Activated CD8-positive, alpha-beta T cell treated with anti-CD3 and anti-CD28 coated beads, Interleukin-2, amount 10 ng/mL, durations not matched to agents 7 days and 5 days (primary cell): ENCODE measurements around the gene MOK. TPM values are rescaled to one million over a fixed set of nuclear protein-coding genes. Genes with fewer than 3 reads are reported as not detected.
"Not testable (repeated sequence)": the region's sequence is repeated elsewhere in the genome, so short reads cannot be mapped to it uniquely, and the experiment has no call there.

ENCODE experiments used
- ATAC-seq: fragments of 150-1000 bp; cut with Tn5 transposase; one replicate; pipeline ENCODE4 v1.10.0; 2021; ENCODE audit warnings: moderate library complexity
- CTCF ChIA-PET: fragments of 350-600 bp; sonication (Branson Sonifier 250); formaldehyde crosslinking; loops from one replicate; lab custom pipeline; 2021; ENCODE audit warnings: antibody characterized with exemption; lab: Charles Lee
- POLR2A ChIA-PET: fragments of 350-600 bp; sonication (Branson Sonifier 250); formaldehyde crosslinking; loops from one replicate; lab custom pipeline; 2021; ENCODE audit warnings: antibody characterized with exemption; lab: Charles Lee
- DNase-seq: peaks from one replicate; pipeline ENCODE4 v3.0.0-alpha.2; 2020
- H3K27ac Mint-ChIP-seq: one replicate; pipeline ENCODE4 v1.8.0; 2021; ENCODE audit warnings: mild to moderate bottlenecking, mixed read lengths
- H3K27me3 Mint-ChIP-seq: one replicate; pipeline ENCODE4 v1.8.0; 2021; ENCODE audit warnings: low read depth, mixed read lengths
- H3K36me3 Mint-ChIP-seq: one replicate; pipeline ENCODE4 v1.8.0; 2021; ENCODE audit warnings: low read depth, mixed read lengths
- H3K4me1 Mint-ChIP-seq: one replicate; pipeline ENCODE4 v1.8.0; 2021; ENCODE audit warnings: low read depth, mixed read lengths
- H3K4me3 Mint-ChIP-seq: one replicate; pipeline ENCODE4 v1.8.0; 2021; ENCODE audit warnings: mild to moderate bottlenecking, mixed read lengths
- H3K9me3 Mint-ChIP-seq: one replicate; pipeline ENCODE4 v1.8.0; 2022; ENCODE audit warnings: mixed read lengths; ENCODE audit not compliant: insufficient read depth
- total RNA-seq, 2 experiments: library from RNA; stranded (reverse); gene quantifications; one replicate each; pipeline ENCODE4 v1.2.3, GENCODE V29; 2021

The MOK gene
- total RNA-seq, 2 experiments from 2014 or later: 3.3 to 4.1 TPM

DNA sequence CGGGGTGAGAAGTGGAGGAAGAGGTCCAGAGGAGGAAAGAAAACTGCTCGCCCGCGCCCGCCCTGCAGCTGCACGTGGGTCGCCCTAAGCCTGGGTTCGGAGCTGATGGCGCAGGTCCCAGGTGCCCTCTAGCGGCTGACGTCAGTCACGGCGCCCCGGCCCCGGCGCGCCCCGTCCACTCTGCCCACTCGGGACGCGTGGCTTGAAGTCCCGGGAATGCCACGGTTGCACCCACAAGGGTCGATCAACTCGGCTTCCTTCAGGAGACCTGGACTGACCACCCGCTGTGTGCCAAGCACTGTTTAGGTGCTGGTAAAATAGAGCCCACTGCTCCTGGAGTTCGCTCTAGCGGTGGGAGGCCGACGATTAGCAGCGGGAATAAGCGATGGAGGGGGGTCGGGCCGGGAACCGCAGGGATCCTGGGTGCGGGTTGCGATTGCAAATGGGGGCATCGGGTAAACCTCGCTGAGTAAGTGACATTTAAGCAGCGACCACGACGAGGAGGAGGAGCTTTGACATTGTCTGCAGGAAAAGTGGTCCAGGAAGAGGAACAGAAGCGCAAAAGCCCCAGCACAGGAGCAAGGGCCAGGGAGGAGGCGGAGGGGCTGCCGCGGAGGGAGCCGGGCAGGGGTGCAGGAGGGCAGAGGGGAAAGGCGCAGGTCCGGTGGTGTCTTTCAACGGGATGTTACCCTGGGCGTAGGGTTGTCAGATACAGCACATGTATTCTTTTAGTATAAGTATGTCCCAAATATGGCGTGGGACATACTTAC lies 9.5 kb upstream of the MOK start:
- H3K9me3 Mint-ChIP-seq: no peaks in the 10 kb centered on the region
- ChIA-PET CTCF (interaction anchor here (0.5 to 3.3 kb wide), 40 partner anchors 10 to 1113 kb away, joined by 3 to 36 read pairs (median 4); partner anchors contain the start of genes CINP, DYNC1H1, MOK and TECPR2), POLR2A (interaction anchor here (0.6 to 1.2 kb wide), 2 partner anchors 226 to 227 kb away, joined by 3 read pairs; no protein-coding TSS in a partner anchor)
- DNase-seq: peak; percentile 88
- ATAC-seq: peak; percentile 71
- H3K4me1 Mint-ChIP-seq: peaks cover 43% of the 10 kb centered on the region
- peak overlapping the region; percentile 56 for H3K27ac Mint-ChIP-seq
- H3K36me3 Mint-ChIP-seq: peaks cover 2% of the 10 kb centered on the region
- peak overlapping the region; percentile 85 for H3K4me3 Mint-ChIP-seq
- no peaks in the 10 kb centered on the region for H3K27me3 Mint-ChIP-seq

DNA sequence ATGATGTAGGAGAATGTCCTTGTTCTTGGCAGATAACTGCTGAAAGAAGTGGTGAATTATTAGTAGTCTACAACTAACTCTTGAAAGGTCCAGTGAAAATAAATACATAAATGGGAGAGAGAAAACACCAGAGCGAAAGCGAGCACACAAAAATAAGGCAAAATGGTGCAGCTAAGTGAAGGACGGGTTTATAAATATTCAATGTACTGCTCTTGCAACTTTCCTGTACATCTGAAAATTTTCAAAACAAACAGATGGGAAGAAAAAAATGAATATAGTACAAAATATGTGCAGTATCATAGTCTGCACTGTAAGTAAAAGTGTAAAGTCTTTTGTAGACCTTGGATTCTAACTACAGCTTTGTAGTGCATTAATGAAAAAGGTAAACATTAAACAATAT lies 1.3 kb downstream of the MOK start:
- Mint-ChIP-seq H3K4me1 (peaks cover 14% of the 10 kb centered on the region), H3K36me3 (no peaks in the 10 kb centered on the region), H3K9me3 (no peaks in the 10 kb centered on the region), H3K4me3 (no peak overlapping the region), H3K27me3 (peaks cover 12% of the 10 kb centered on the region), H3K27ac (no peak overlapping the region)
- DNase-seq: no peak
- ChIA-PET CTCF (interaction anchor here (0.9 to 3.8 kb wide), 4 partner anchors 11 to 68 kb away, joined by 3 to 36 read pairs (median 4); partner anchors contain the start of gene ZNF839), POLR2A (interaction anchor here (0.6 kb wide), 1 partner anchor 58 kb away, joined by 3 read pairs; no protein-coding TSS in a partner anchor)
- ATAC-seq: no peak

DNA sequence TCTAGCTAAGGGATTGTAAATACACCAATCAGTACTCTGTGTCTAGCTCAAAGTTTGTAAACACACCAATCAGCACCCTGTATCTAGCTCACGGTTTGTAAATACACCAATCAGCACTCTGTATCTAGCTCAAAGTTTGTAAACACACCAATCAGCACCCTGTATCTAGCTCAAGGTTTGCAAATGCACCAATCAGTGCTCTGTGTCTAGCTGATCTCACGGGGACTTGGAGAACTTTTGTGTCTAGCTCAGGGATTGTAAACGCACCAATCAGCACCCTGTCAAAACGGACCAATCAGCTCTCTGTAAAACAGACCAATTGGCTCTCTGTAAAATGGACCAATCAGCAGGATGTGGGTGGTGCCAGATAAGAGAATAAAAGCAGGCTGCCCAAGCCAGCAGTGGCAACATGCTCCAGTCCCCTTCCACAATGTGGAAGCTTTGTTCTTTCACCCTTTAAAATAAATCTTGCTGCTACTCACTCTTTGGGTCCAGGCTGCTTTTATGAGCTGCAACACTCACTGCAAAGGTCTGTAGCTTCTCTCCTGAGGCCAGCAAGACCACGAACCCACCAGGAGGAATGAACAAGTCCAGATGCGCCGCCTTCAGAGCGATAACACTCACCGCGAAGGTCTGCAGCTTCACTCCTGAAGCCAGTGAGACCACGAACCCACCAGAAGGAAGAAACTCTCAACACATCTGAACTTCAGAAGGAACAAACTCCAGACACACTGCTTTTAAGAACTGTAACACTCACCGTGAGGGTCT lies 6.5 kb downstream of the MOK start:
- H3K36me3 Mint-ChIP-seq, POLR2A ChIA-PET, H3K4me1 Mint-ChIP-seq, H3K27me3 Mint-ChIP-seq, H3K27ac Mint-ChIP-seq, DNase-seq, H3K9me3 Mint-ChIP-seq, ATAC-seq, H3K4me3 Mint-ChIP-seq: not testable (repeated sequence)
- CTCF ChIA-PET: interaction anchor here (1.5 kb wide), 1 partner anchor 16 kb away, joined by 4 read pairs; no protein-coding TSS in a partner anchor

DNA sequence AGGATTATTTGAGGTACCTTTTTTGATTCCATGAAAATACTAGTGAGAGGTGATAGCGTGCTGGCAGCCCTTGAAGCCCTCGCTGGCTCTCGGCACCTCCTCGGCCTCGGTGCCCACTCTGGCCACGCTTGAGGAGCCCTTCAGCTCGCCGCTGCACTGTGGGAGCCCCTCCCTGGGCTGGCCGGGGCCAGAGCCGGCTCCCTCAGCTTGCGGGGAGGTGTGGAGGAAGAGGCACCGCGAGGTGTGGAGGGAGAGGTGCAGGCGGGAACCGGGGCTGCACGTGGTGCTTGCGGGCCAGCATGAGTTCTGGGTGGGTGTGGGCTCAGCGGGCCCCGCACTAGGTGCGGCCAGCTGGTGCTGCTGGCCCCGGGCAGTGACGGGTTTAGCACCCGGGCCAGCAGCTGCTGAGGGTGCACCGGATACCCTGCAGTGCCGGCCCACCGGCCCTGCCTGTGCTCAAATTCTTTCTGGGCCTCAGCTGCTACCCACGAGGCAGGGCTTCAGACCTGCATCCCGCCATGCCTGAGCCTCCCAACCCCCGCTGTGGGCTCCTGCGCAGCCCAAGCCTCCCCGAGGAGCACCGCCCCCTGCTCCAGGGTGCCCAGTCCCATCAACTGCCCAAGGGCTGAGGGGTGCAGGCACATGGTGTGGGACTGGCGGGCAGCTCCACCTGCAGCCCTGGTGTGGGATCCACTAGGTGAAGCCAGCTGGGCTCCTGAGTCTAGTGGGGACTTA lies 7.4 kb downstream of the MOK start:
- peaks cover 6% of the 10 kb centered on the region for H3K4me1 Mint-ChIP-seq
- ATAC-seq (no peak), DNase-seq (no peak)
- H3K27ac Mint-ChIP-seq: no peak overlapping the region
- POLR2A ChIA-PET: no interaction called here
- H3K27me3 Mint-ChIP-seq: peaks cover 6% of the 10 kb centered on the region
- no peak overlapping the region for H3K4me3 Mint-ChIP-seq
- CTCF ChIA-PET: no interaction called here
- H3K9me3 Mint-ChIP-seq: no peaks in the 10 kb centered on the region
- no peaks in the 10 kb centered on the region for H3K36me3 Mint-ChIP-seq

DNA sequence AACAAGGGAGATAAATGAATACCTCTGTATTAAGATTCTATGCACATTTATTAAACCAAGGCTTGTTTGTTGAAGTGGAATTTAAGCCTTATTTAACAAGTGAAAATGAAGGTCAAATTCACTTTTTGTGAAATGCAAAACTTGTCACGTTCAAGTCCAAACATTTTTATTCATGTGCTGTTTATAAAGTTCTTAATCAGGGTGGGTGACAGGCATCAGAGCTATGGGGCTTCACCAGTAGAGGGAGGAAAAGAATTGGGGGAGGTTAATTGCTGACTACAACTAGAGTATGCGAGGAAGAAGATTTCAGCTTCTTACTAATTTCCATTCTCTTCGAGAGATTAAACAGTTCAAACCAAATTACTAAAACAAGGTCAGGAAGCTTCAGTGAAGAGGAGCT lies 9.7 kb downstream of the MOK start:
- Mint-ChIP-seq H3K4me3 (no peak overlapping the region), H3K4me1 (peaks cover 6% of the 10 kb centered on the region), H3K36me3 (no peaks in the 10 kb centered on the region), H3K27ac (no peak overlapping the region), H3K9me3 (no peaks in the 10 kb centered on the region), H3K27me3 (peaks cover 2% of the 10 kb centered on the region)
- POLR2A ChIA-PET: no interaction called here
- ATAC-seq (no peak), DNase-seq (no peak)
- CTCF ChIA-PET: interaction anchor here (1.0 to 1.2 kb wide), 3 partner anchors 19 to 25 kb away, joined by 3 to 6 read pairs (median 4); no protein-coding TSS in a partner anchor

DNA sequence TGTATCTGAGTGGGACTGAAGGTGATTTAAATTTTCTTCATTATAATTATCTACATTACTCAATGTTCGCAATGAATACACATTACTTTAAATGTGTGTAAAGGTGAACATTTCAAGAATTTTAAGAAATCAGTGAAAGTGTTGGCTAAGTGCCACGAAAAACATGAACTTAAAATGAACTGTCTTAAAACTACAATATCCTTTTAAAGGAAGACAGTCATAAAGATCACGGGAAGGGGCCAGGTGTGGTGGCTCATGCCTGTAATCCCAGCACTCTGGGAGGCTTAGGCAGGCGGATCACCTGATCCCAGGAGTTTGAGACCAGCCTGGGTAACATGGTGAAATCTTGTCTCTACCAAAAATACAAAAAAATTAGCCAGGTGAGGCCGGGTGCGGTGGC lies 11.2 kb downstream of the MOK start:
- Mint-ChIP-seq H3K4me3 (no peak overlapping the region), H3K27ac (no peak overlapping the region), H3K9me3 (no peaks in the 10 kb centered on the region), H3K27me3 (peaks cover 2% of the 10 kb centered on the region), H3K36me3 (no peaks in the 10 kb centered on the region), H3K4me1 (peaks cover 5% of the 10 kb centered on the region)
- ATAC-seq (no peak), DNase-seq (no peak)
- POLR2A ChIA-PET: no interaction called here
- CTCF ChIA-PET: no interaction called here

DNA sequence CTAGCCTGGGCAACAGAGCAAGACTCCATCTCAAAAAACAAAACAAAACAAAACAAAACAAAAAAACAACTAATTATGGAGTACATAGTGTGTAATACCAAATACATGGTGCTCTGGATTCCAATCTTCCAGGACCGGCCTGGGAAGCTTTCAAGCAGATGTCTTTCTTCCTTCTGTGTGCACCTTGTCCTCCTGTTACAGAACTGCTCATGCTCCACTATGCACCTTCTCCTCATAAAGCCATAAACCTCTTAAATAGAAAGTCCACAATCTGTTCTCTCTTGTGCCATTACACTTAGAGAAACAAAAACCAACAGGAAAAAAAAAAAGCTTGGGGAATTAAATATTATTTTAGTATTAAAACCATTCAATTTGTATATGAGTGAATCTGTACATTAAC lies 12.5 kb downstream of the MOK start:
- POLR2A ChIA-PET: no interaction called here

DNA sequence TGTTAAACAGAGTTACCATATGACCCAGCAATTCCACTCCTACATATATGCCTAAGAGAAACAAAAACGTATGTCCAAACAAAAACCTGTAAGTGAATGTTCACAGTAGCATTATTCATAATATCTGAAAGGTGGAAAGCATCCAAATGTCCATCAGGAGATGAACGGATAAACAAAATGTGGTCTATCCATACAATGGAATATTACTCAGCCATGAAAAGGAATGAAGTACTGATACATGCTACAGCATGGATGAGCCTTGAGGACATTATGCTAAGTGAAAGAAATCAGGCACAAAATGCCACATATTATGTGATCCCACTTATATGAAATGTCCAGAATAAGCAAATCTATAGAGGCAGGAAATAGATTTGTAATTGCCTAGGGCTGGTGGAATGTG lies 16.8 kb downstream of the MOK start:
- POLR2A ChIA-PET: no interaction called here
- Mint-ChIP-seq H3K27ac (no peak overlapping the region), H3K4me1 (no peaks in the 10 kb centered on the region), H3K9me3 (no peaks in the 10 kb centered on the region), H3K27me3 (no peaks in the 10 kb centered on the region), H3K4me3 (no peak overlapping the region), H3K36me3 (no peaks in the 10 kb centered on the region)
- no peak for DNase-seq
- ATAC-seq: no peak
- CTCF ChIA-PET: no interaction called here

More for the DNA sequence above, 12.5 kb downstream of the MOK start:
- ATAC-seq (no peak), DNase-seq (no peak)
- Mint-ChIP-seq H3K4me1 (no peaks in the 10 kb centered on the region), H3K9me3 (no peaks in the 10 kb centered on the region), H3K27me3 (peaks cover 2% of the 10 kb centered on the region), H3K27ac (no peak overlapping the region), H3K36me3 (no peaks in the 10 kb centered on the region), H3K4me3 (no peak overlapping the region)
- CTCF ChIA-PET: no interaction called here

DNA sequence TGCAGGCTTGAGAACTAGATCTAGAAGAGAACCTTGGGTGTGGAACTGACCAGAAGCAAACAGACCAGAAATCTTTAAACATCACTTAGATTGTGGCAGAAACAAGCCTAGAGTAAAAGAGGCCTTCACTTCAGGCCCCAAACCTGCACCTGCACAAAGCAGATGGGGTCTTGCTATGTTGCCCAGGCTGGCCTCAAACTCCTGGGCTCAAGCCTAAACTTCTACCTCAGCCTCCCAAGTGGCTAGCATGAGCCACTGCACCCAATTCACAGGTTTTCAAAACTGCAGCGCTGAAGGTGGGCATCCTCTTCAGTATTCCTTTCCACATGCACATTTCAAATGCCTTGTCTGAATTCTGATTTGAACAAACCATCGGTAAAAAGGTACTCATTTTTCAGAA lies 19.9 kb downstream of the MOK start:
- Mint-ChIP-seq H3K27me3 (no peaks in the 10 kb centered on the region), H3K4me1 (no peaks in the 10 kb centered on the region), H3K27ac (no peak overlapping the region), H3K36me3 (no peaks in the 10 kb centered on the region), H3K4me3 (no peak overlapping the region), H3K9me3 (no peaks in the 10 kb centered on the region)
- ChIA-PET POLR2A (no interaction called here), CTCF (no interaction called here)
- no peak for DNase-seq
- no peak for ATAC-seq

DNA sequence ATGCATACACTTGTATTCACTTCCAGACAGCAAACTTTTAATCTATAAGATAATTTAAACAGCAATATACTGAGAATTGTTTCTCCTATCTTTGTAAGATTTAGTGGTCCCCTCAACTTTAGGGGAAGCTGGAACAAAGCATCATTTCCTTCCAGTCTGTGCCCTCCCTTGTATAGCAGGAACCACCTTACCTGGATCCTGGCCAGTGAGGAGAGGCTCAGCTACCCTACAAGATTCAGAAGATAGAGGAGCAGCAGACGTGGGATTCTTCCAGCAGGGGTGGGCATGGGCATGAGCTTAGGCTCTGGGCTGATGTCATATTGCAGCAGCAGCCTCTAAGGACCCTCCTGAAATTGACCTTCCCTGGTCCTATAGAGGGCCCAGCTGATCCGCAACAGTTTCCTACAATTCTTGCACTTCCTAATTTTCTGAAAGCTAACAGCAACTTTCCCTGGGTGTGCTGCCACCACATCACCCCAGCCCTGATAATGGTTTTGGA lies 21.3 kb downstream of the MOK start:
- no peak overlapping the region for H3K4me3 Mint-ChIP-seq
- H3K27ac Mint-ChIP-seq: no peak overlapping the region
- ChIA-PET CTCF (no interaction called here), POLR2A (no interaction called here)
- no peaks in the 10 kb centered on the region for H3K4me1 Mint-ChIP-seq
- H3K27me3 Mint-ChIP-seq: no peaks in the 10 kb centered on the region
- ATAC-seq (no peak), DNase-seq (no peak)
- H3K36me3 Mint-ChIP-seq: no peaks in the 10 kb centered on the region
- H3K9me3 Mint-ChIP-seq: no peaks in the 10 kb centered on the region

DNA sequence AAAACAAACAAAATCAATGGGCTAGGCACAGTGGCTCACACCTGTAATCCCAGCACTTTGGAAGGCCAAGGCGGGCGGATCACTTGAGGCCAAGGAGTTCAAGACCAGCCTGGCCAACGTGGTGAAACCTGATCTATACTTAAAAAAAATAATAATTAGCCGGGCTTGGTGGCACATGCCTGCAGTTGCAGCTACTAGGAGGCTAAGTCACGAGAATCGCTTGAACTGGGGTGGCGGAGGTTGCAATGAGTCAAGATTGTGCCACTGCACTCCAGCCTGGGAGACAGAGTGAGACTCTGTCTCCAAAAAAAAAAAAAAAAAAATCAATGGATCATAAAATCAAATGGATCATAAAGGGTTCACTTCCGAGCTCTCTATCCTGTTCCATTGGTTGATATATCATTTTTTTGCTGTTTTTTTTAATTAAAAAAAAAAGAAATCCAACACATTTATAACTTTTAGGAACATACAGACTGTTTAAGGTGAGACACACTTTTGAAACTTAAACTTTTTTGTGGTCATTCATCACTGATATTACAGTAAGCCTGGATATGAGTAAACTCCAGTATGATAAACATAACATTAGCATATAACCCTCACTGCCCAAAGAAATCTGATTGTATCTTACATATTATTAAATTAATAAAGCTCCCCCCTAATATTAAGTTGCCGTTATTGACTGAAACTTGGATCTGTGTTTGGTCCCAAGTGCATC lies 22.1 kb downstream of the MOK start:
- H3K4me3 Mint-ChIP-seq: no peak overlapping the region
- DNase-seq (no peak), ATAC-seq (no peak)
- H3K9me3 Mint-ChIP-seq: no peaks in the 10 kb centered on the region
- ChIA-PET CTCF (no interaction called here), POLR2A (no interaction called here)
- H3K36me3 Mint-ChIP-seq: no peaks in the 10 kb centered on the region
- no peaks in the 10 kb centered on the region for H3K27me3 Mint-ChIP-seq
- no peaks in the 10 kb centered on the region for H3K4me1 Mint-ChIP-seq
- no peak overlapping the region for H3K27ac Mint-ChIP-seq
